Retinal pigment epithelial cell (primary cell): ENCODE data around the gene HEMK1.

Experiments
- DNase-seq: peaks from one replicate; pipeline ENCODE4 v3.0.0-alpha.2; 2010; ENCODE audit warnings: low read depth
- H3K4me3 ChIP-seq: 2 replicates; pipeline ENCODE4 v1.5.1; 2011; ENCODE audit warnings: mild to moderate bottlenecking, low read length, control low read depth, moderate library complexity
- TF ChIP-seq, protein P1 (sequence below): conservative IDR thresholded peaks from 2 replicates; pipeline ENCODE4 v1.5.1; 2011; ENCODE audit warnings: low read depth, low read length, control low read depth, inconsistent platforms

HEMK1 gene

DNA sequence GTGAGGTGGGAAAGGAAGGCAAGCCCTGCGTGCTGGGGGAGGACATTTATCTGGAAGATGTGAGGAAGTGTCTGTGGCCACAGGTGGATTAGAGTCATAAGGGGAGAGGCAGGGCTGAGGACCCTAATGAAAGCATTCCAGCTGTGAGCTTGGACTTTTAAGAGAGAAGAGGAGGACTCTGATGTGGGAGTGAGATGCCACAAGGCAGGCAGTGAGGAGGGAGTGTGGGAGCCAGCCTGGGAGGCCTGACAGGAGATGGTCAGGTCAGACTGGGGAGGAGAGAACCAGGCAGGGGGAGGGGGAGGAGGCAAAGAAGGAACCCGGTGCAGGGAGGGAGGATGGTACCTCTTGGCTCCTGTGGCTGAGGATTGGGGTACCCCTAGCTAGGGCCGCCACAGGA, 68.6 kb downstream of the HEMK1 start:
- no peak for DNase-seq

GRCh38 chr3:50639055-50639494, 69.8 kb downstream of the HEMK1 start:
- TF ChIP-seq, protein P1, sequence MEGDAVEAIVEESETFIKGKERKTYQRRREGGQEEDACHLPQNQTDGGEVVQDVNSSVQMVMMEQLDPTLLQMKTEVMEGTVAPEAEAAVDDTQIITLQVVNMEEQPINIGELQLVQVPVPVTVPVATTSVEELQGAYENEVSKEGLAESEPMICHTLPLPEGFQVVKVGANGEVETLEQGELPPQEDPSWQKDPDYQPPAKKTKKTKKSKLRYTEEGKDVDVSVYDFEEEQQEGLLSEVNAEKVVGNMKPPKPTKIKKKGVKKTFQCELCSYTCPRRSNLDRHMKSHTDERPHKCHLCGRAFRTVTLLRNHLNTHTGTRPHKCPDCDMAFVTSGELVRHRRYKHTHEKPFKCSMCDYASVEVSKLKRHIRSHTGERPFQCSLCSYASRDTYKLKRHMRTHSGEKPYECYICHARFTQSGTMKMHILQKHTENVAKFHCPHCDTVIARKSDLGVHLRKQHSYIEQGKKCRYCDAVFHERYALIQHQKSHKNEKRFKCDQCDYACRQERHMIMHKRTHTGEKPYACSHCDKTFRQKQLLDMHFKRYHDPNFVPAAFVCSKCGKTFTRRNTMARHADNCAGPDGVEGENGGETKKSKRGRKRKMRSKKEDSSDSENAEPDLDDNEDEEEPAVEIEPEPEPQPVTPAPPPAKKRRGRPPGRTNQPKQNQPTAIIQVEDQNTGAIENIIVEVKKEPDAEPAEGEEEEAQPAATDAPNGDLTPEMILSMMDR, result no peak
- DNase-seq, result no peak
- H3K4me3 ChIP-seq, result no peak overlapping the region

More for the DNA sequence above, 68.6 kb downstream of the HEMK1 start:
- no peak overlapping the region for H3K4me3 ChIP-seq
- TF ChIP-seq, protein P1, result no peak

GRCh38 chr3:50642382-50642781, 73.1 kb downstream of the HEMK1 start:
- no peak for DNase-seq
- TF ChIP-seq, protein P1, result no peak
- H3K4me3 ChIP-seq, result no peak overlapping the region

DNA sequence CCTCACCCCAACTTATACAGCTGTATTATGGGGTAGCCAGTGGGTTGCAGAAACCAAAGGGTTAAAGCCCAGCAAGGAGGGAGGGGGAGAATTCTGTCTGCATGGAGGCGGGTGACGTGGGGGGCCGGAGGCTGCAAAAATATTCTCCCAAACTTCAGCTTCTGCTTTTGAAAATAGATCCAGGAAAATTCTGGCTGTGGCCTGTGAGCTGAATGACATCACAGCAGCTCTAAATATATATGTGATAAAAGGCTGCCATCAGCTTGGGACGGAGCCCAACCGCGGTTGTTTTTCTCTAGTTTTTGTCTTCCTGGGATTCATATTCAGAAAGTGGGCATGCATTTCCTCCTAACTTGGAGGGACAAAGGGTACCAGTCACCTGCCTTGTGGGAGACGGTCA, 75.2 kb downstream of the HEMK1 start:
- TF ChIP-seq, protein P1, result no peak
- DNase-seq, result no peak
- no peak overlapping the region for H3K4me3 ChIP-seq

DNA sequence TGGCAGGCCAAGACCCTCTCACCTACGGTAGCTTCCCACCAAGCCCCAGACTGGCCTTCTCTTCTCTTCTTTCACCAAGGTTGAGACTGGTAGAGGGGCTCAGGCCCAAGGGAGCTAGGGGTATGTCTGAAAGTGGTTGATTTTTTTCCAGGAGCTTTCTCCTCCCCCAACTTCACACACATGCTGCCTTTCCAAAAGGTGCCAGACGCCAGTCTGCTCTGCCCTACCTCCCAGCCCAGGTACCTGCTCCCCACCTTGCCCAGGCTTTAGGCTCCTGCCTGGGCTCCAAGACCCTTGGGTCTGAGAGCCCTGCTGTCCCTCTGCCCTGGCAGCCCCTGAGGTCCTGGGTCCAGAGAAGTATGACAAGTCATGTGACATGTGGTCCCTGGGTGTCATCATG, 76.1 kb downstream of the HEMK1 start:
- H3K4me3 ChIP-seq, result no peak overlapping the region
- TF ChIP-seq, protein P1, result no peak
- DNase-seq, result no peak
